Naive thymus-derived CD4-positive, alpha-beta T cell (primary cell): ENCODE data around the gene SOWAHA. TPM values are rescaled to one million over a fixed set of nuclear protein-coding genes. Genes with fewer than 3 reads are reported as not detected.

ENCODE experiments used
- ATAC-seq: fragments of 150-1000 bp; cut with Tn5 transposase; 2 replicates; pipeline ENCODE4 v1.10.0; 2021; ENCODE audit warnings: mild to moderate bottlenecking, moderate library complexity
- CTCF ChIA-PET: fragments of 350-600 bp; sonication (Branson Sonifier 250); formaldehyde crosslinking; loops from one replicate; lab custom pipeline; 2021; ENCODE audit warnings: antibody characterized with exemption; lab: Charles Lee
- POLR2A ChIA-PET: fragments of 350-600 bp; sonication (Branson Sonifier 250); formaldehyde crosslinking; loops from one replicate; lab custom pipeline; 2021; ENCODE audit warnings: antibody characterized with exemption, inconsistent platforms; lab: Charles Lee
- DNase-seq, 9 donors: peaks; one replicate each; pipeline versions ENCODE4 v3.0.0 to v3.0.0-alpha.2; 2020 to 2022; ENCODE audit warnings: mixed read lengths in 1 of 9
- H3K27ac ChIP-seq: one replicate; pipeline ENCODE4 v1.7.0; 2013; ENCODE audit warnings: mild to moderate bottlenecking, low read depth, low read length, moderate library complexity
- H3K27me3 ChIP-seq, 2 donors: one replicate each; pipeline ENCODE4 v1.7.0; 2013; ENCODE audit warnings: low read length in 2 of 2, mild to moderate bottlenecking in 2 of 2, moderate library complexity in 2 of 2; ENCODE audit not compliant: control insufficient read depth in 2 of 2, insufficient read depth in 2 of 2
- H3K36me3 ChIP-seq, 3 experiments: 1 replicate in 2 of 3; 2 replicates in 1 of 3; pipeline ENCODE4 v1.7.0; 2013; ENCODE audit warnings: low read length in 3 of 3, mild to moderate bottlenecking in 3 of 3, moderate library complexity in 1 of 3; ENCODE audit not compliant: insufficient read depth in 3 of 3, control insufficient read depth in 2 of 3
- H3K4me1 ChIP-seq, 2 donors: one replicate each; pipeline ENCODE4 v1.7.0; 2013; ENCODE audit warnings: low read length in 2 of 2, mild to moderate bottlenecking in 2 of 2, moderate library complexity in 1 of 2; ENCODE audit not compliant: control insufficient read depth in 2 of 2, insufficient read depth in 2 of 2
- H3K4me3 ChIP-seq: 2 replicates; pipeline ENCODE4 v1.7.0; 2013; ENCODE audit warnings: mild to moderate bottlenecking, low read length
- H3K9me3 ChIP-seq, 3 experiments: 1 replicate in 2 of 3; 2 replicates in 1 of 3; pipeline ENCODE4 v1.7.0; 2013; ENCODE audit warnings: low read length in 3 of 3; ENCODE audit not compliant: control insufficient read depth in 2 of 3
- H3K27ac Mint-ChIP-seq, 9 donors: one replicate each; pipeline ENCODE4 v1.8.0; 2020 to 2022; ENCODE audit warnings: mixed read lengths in 9 of 9, mild to moderate bottlenecking in 8 of 9, moderate library complexity in 5 of 9, inconsistent platforms in 2 of 9
- H3K27me3 Mint-ChIP-seq, 5 donors: one replicate each; pipeline ENCODE4 v1.8.0; 2021 to 2022; ENCODE audit warnings: mixed read lengths in 5 of 5, mild to moderate bottlenecking in 1 of 5
- H3K36me3 Mint-ChIP-seq, 5 donors: one replicate each; pipeline ENCODE4 v1.8.0; 2020 to 2022; ENCODE audit warnings: mixed read lengths in 5 of 5, mild to moderate bottlenecking in 3 of 5, inconsistent platforms in 1 of 5
- H3K4me1 Mint-ChIP-seq, 7 donors: one replicate each; pipeline ENCODE4 v1.8.0; 2020 to 2022; ENCODE audit warnings: mixed read lengths in 7 of 7, mild to moderate bottlenecking in 3 of 7, inconsistent platforms in 1 of 7
- H3K4me3 Mint-ChIP-seq, 10 donors: one replicate each; pipeline ENCODE4 v1.8.0; 2020 to 2022; ENCODE audit warnings: mild to moderate bottlenecking in 10 of 10, mixed read lengths in 10 of 10, moderate library complexity in 6 of 10, inconsistent platforms in 2 of 10
- H3K9me3 Mint-ChIP-seq, 11 donors: one replicate each; pipeline ENCODE4 v1.8.0; 2020 to 2022; ENCODE audit warnings: mixed read lengths in 11 of 11, mild to moderate bottlenecking in 4 of 11, inconsistent platforms in 1 of 11, moderate library complexity in 1 of 11
- intact Hi-C, 2 donors: fragments of 100-400 bp; cut with micrococcal nuclease; formaldehyde crosslinking; loops; one replicate each; pipeline ENCODE4 v1.15.1; 2023
- polyA plus RNA-seq, 2 donors: library from polyadenylated mRNA; unstranded; fragments of 300-500 nt; fragmentation: Illumina TruSeq; gene quantifications; one replicate each; pipeline ENCODE4 v1.2.3, GENCODE V29; 2021
- total RNA-seq, 6 experiments: library from RNA in 5 of 6; stranded (reverse) in 5 of 6; gene quantifications; 1 replicate in 5 of 6; 2 replicates in 1 of 6; pipeline ENCODE4 v1.2.3 and lab custom pipeline; 2021 to 2026

Gene SOWAHA
- total and polyA plus RNA-seq, 7 experiments from 2014 or later, result 0.15 TPM; not detected in 6

DNA sequence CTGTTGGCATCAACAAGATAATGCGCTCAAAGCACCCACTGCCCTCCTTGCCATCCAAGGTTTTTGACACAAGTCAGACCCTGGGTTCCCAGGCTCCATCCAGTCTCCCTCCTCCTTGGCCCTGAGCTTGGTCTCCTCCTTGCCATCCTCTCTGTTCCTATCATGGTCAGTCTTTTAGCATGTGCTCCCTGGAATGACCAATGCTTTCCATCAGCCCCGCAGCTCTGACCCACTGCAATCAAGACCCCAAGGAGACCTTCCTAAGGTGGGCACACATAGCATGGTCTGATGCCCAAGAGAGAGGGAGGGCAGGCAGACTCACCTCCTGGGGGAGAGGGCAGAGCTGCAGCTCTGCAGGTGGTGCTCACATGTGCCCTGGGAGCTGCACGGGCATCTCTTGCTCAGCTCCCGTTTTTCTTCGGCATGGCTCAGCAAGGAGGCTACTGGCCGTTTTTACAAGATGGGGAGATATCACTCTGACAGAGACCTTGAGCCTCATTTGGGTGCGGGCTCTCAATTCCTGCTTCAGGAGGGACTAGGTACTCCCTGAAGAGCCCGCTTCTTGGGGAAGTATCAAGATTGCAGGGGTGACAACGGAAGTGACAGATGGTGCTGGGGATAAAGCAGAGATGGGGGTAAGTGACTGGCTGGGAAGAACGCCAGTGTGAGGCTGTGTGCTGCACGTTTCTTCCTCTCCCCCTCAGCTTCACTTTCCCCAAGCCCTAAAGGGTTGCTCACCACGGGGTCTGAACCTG lies 39.3 kb upstream of the SOWAHA start:
- no peaks in the 10 kb centered on the region for H3K36me3 ChIP-seq
- ATAC-seq (no peak), DNase-seq (no peak)
- H3K27ac ChIP-seq, result no peak overlapping the region
- H3K4me1 ChIP-seq, result peaks cover 7 to 15% of the 10 kb centered on the region in 2 donors
- no peak overlapping the region for H3K4me3 ChIP-seq
- no peaks in the 10 kb centered on the region for H3K9me3 Mint-ChIP-seq
- peaks cover 0 to 8% of the 10 kb centered on the region in 2 donors for H3K27me3 ChIP-seq
- no peaks in the 10 kb centered on the region for H3K9me3 ChIP-seq
- ChIA-PET POLR2A (interaction anchor here (0.5 to 0.6 kb wide), 3 partner anchors 47 to 1247 kb away, joined by 3 read pairs; no protein-coding TSS in a partner anchor), CTCF (no interaction called here)
- H3K4me3 Mint-ChIP-seq, result peak overlapping the region in 1 of 10 donors; percentile 6
- intact Hi-C loops, result no loop called here
- H3K4me1 Mint-ChIP-seq, result peaks cover 0 to 18% (median 11%) of the 10 kb centered on the region in 7 donors
- H3K27me3 Mint-ChIP-seq, result peaks cover 8 to 30% (median 17%) of the 10 kb centered on the region in 5 donors
- H3K36me3 Mint-ChIP-seq, result peaks cover 0 to 3% (median 0%) of the 10 kb centered on the region in 5 donors
- no peak overlapping the region for H3K27ac Mint-ChIP-seq

DNA sequence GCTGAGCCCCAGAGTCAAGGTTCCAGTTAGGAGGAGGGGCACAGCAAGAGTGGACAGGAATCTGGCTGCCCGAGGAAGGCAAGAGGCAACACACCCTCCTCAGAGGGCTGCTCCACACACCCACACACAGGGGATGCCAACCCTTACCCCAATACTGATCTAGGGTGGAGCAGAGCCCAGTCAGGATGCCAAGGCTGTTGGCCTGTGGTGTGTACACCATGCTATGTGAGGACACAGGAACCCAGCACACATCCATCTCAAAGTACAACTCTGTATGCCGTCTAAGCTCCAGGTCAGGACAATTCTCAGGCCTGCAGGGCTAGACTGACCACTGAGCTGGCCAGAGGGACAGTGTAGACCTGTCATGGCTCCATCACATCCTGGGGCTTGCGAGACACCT lies 38.7 kb upstream of the SOWAHA start:
- no peak for DNase-seq
- ChIA-PET CTCF (no interaction called here), POLR2A (interaction anchor here (0.5 kb wide), 2 partner anchors 46 to 489 kb away, joined by 3 read pairs; no protein-coding TSS in a partner anchor)
- Histone ChIP-seq H3K27me3 (peaks cover 0 to 8% of the 10 kb centered on the region in 2 donors), H3K27ac (no peak overlapping the region), H3K4me1 (peaks cover 7 to 15% of the 10 kb centered on the region in 2 donors), H3K4me3 (no peak overlapping the region), H3K9me3 (no peaks in the 10 kb centered on the region), H3K36me3 (no peaks in the 10 kb centered on the region)
- Mint-ChIP-seq H3K4me3 (no peak overlapping the region), H3K9me3 (no peaks in the 10 kb centered on the region), H3K27ac (no peak overlapping the region), H3K4me1 (peaks cover 0 to 20% (median 12%) of the 10 kb centered on the region in 7 donors), H3K27me3 (peaks cover 15 to 36% (median 23%) of the 10 kb centered on the region in 5 donors), H3K36me3 (peaks cover 0 to 3% (median 0%) of the 10 kb centered on the region in 5 donors)
- intact Hi-C loops, result no loop called here
- ATAC-seq, result no peak

DNA sequence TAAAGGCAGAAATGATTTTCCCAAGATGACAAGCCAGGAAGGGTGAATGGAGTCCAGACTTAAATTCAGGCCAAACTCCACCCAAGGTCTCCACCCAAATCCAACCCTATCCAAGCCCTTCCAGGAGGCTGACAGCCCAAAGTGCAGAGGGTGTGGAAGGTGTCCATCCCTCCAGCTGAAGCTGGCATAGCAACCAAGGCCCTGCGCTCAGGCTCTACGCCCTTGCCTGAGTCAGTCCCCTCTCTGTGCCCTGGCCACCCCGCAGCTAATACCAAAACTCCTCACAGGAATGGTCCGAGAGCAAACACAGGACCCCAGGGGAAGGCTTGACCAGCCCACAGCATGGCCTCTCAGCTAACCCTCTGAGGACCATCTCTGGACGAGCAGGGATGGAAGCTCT lies 38.2 kb upstream of the SOWAHA start:
- Mint-ChIP-seq H3K36me3 (peaks cover 0 to 3% (median 0%) of the 10 kb centered on the region in 5 donors), H3K9me3 (no peaks in the 10 kb centered on the region), H3K27ac (no peak overlapping the region), H3K27me3 (peaks cover 19 to 41% (median 26%) of the 10 kb centered on the region in 5 donors), H3K4me3 (no peak overlapping the region), H3K4me1 (peaks cover 0 to 24% (median 12%) of the 10 kb centered on the region in 7 donors)
- DNase-seq (no peak), ATAC-seq (no peak)
- Histone ChIP-seq H3K36me3 (no peaks in the 10 kb centered on the region), H3K4me1 (peaks cover 7 to 15% of the 10 kb centered on the region in 2 donors), H3K9me3 (no peaks in the 10 kb centered on the region), H3K4me3 (no peak overlapping the region), H3K27me3 (peaks cover 0 to 8% of the 10 kb centered on the region in 2 donors), H3K27ac (no peak overlapping the region)
- ChIA-PET POLR2A (no interaction called here), CTCF (no interaction called here)
- intact Hi-C loops, result loop anchor here in 1 of 2 donors (5.0 kb wide), 2 partner anchors 37 to 187 kb away; partner anchors contain the start of genes AFF4 and SOWAHA

- Mint-ChIP-seq H3K4me1 (peaks cover 0 to 28% (median 16%) of the 10 kb centered on the region in 7 donors), H3K4me3 (peak overlapping the region in 9 of 10 donors; percentile 5 to 72 (median 52)), H3K9me3 (no peaks in the 10 kb centered on the region), H3K27me3 (peaks cover 21 to 47% (median 28%) of the 10 kb centered on the region in 5 donors), H3K36me3 (peaks cover 0 to 3% (median 0%) of the 10 kb centered on the region in 5 donors), H3K27ac (peak overlapping the region in 2 of 9 donors; percentile 1 to 56)
- no peaks in the 10 kb centered on the region for H3K36me3 ChIP-seq
- ChIA-PET CTCF (no interaction called here), POLR2A (no interaction called here)
- peaks cover 7 to 15% of the 10 kb centered on the region in 2 donors for H3K4me1 ChIP-seq
- H3K9me3 ChIP-seq, result no peaks in the 10 kb centered on the region
- intact Hi-C loops, result loop anchor here in 1 of 2 donors (5.0 kb wide), 2 partner anchors 37 to 187 kb away; partner anchors contain the start of genes AFF4 and SOWAHA
- peaks cover 0 to 8% of the 10 kb centered on the region in 2 donors for H3K27me3 ChIP-seq
- ATAC-seq (no peak), DNase-seq (no peak)
- H3K4me3 ChIP-seq, result no peak overlapping the region
- H3K27ac ChIP-seq, result no peak overlapping the region
These were observed 37.6 kb upstream of the SOWAHA start for GRCh38 chr5:132775476-132775961.

- no peak for ATAC-seq
- CTCF ChIA-PET, result no interaction called here
- Histone ChIP-seq H3K4me1 (peaks cover 7 to 15% of the 10 kb centered on the region in 2 donors), H3K27ac (no peak overlapping the region), H3K36me3 (no peaks in the 10 kb centered on the region), H3K27me3 (peaks cover 0 to 8% of the 10 kb centered on the region in 2 donors), H3K9me3 (no peaks in the 10 kb centered on the region), H3K4me3 (no peak overlapping the region)
- Mint-ChIP-seq H3K4me3 (peak overlapping the region; percentile 21 to 81 (median 62)), H3K9me3 (no peaks in the 10 kb centered on the region), H3K27me3 (peaks cover 22 to 53% (median 34%) of the 10 kb centered on the region in 5 donors), H3K36me3 (peaks cover 0 to 3% (median 0%) of the 10 kb centered on the region in 5 donors), H3K4me1 (peaks cover 0 to 36% (median 24%) of the 10 kb centered on the region in 7 donors), H3K27ac (peak overlapping the region in 1 of 9 donors; percentile 56)
- DNase-seq, result peak in 2 of 9 donors; percentile 4 to 16
- POLR2A ChIA-PET, result interaction anchor here (1.4 kb wide), 2 partner anchors 28 to 61 kb away, joined by 4 to 5 read pairs; partner anchors contain the start of gene CCNI2
- intact Hi-C loops, result loop anchor here (1.0 to 5.0 kb wide), 5 partner anchors 24 to 186 kb away; partner anchors contain the start of genes AFF4 (in 1 of the 2), KIF3A (in 1 of the 2) and SOWAHA (in 1 of the 2)
These were observed 36.8 kb upstream of the SOWAHA start for GRCh38 chr5:132776131-132776937.

DNA sequence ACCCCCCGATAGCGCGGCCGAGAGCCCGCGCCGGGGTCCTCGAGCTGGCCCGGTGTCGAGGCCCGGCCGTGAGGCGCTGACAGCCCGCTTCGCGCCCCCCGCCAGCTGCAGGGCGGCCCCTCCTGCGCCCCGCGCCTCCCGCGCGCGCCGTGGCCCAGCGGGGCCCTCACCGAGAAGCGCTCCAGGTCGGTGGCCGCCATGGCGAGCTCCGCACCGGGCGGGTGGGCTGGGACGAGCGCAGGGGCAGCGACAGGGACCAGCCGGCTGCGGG lies 36.2 kb upstream of the SOWAHA start:
- Mint-ChIP-seq H3K4me1 (peaks cover 0 to 38% (median 26%) of the 10 kb centered on the region in 7 donors), H3K36me3 (peaks cover 0 to 3% (median 0%) of the 10 kb centered on the region in 5 donors), H3K27ac (no peak overlapping the region), H3K4me3 (peak overlapping the region in 1 of 10 donors; percentile 61), H3K9me3 (no peaks in the 10 kb centered on the region), H3K27me3 (peaks cover 27 to 59% (median 40%) of the 10 kb centered on the region in 5 donors)
- Histone ChIP-seq H3K4me3 (no peak overlapping the region), H3K9me3 (no peaks in the 10 kb centered on the region), H3K4me1 (peaks cover 7 to 15% of the 10 kb centered on the region in 2 donors), H3K27ac (no peak overlapping the region), H3K27me3 (peaks cover 0 to 8% of the 10 kb centered on the region in 2 donors), H3K36me3 (no peaks in the 10 kb centered on the region)
- DNase-seq (peak in 2 of 9 donors; percentile 21 to 34), ATAC-seq (no peak)
- ChIA-PET POLR2A (interaction anchor here (1.4 kb wide), 2 partner anchors 29 to 61 kb away, joined by 4 to 5 read pairs; partner anchors contain the start of gene CCNI2), CTCF (no interaction called here)
- intact Hi-C loops, result loop anchor here (1.0 to 5.0 kb wide), 6 partner anchors 24 to 185 kb away; partner anchors contain the start of genes KIF3A (in 2 of the 2), AFF4 (in 1 of the 2) and SOWAHA (in 1 of the 2)
